C4-2B (cell line): ENCODE measurements around the gene INHBB.
A peak's percentile ranks its signal among the peaks of the same experiment; 100 is the strongest.

Experiments used
- H3K27ac ChIP-seq: fragments of 450-650 bp; 2 replicates; pipeline ENCODE4 v1.5.1; 2017
- ZFX ChIP-seq: fragments of 450-650 bp; IDR thresholded peaks from 2 replicates; pipeline ENCODE4 v1.6.1; 2017
- TF ChIP-seq, protein P1 (sequence below): fragments of 450-650 bp; conservative IDR thresholded peaks from 2 replicates; pipeline ENCODE4 v1.5.1; 2017; ENCODE audit warnings: mild to moderate bottlenecking

The INHBB gene

DNA sequence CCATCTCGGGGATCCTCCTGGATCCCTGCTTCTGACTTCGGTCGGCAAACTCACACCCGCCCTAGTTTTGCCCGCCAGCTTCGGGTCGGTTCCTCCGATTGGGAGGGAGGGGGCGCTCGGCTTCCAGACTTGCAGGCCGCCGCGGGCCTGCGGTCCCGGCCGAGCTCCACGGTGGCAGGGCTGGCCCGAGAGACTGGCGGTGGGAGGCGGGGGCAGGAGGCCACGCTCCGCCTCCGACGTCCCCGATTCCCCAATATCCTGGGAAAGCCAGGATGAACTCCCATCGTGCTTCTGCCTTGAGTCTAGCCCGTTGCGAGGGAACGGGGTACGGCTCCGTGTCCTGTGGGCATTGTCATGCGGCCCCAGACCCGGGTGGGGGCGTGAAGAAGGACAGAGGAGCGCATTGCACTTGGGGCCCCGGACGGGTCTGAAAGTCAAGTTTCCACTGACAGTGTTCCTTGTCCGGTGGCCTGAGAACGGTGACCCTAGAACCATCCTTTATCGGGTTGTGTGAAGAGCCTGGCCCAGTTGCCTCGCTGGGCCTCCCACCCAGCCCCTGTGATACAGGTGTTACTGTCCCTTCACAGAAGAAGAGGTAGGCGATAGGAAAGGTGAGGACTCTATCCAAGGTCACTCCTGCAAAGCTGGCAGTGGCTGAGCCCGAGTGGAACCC, 2.4 kb upstream of the INHBB start:
- no peak overlapping the region for H3K27ac ChIP-seq

DNA sequence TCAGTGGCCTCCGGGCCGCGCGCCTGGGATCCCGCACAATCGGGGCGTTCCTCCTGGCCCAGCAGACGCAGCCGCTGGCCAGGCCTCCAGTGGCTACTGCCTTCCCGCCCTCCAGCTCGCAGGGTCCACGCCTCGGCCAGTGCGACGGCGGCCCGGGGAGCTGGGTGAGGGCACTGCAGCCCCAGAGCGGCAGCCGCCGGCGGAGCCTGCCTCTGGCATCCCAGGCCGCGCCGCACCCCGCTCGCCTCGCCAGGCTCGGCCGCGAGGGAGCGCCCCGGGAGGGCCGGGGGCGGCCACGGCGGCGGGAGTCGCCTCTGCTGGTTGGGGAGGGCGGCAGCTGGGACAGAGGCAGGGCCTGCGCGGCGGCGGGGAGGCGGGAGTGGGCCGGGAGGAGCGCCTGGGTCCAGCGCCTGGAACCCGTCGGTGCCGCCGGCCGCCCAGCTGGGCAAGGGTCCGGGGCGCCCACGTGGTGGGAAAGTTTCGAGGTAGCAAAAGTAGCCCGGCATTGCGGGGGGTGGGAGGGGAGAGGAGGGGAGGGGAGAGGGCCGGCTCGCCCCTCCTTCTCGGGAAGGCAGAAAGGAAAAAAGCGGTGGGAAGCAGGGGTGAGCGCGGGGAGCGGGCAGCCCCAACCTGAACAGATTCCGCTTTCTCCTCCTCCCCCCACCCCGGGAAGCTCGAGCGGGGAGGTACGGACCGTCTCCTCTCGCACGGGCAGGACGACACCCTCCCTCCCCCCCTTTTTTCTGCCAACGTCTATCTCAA, 1.5 kb upstream of the INHBB start:
- H3K27ac ChIP-seq, result peak overlapping the region; percentile 78
- TF ChIP-seq ZFX, result no peak
- TF ChIP-seq, protein P1, sequence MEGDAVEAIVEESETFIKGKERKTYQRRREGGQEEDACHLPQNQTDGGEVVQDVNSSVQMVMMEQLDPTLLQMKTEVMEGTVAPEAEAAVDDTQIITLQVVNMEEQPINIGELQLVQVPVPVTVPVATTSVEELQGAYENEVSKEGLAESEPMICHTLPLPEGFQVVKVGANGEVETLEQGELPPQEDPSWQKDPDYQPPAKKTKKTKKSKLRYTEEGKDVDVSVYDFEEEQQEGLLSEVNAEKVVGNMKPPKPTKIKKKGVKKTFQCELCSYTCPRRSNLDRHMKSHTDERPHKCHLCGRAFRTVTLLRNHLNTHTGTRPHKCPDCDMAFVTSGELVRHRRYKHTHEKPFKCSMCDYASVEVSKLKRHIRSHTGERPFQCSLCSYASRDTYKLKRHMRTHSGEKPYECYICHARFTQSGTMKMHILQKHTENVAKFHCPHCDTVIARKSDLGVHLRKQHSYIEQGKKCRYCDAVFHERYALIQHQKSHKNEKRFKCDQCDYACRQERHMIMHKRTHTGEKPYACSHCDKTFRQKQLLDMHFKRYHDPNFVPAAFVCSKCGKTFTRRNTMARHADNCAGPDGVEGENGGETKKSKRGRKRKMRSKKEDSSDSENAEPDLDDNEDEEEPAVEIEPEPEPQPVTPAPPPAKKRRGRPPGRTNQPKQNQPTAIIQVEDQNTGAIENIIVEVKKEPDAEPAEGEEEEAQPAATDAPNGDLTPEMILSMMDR, result no peak

More for the DNA sequence above, 2.4 kb upstream of the INHBB start:
- TF ChIP-seq ZFX, result no peak
- TF ChIP-seq, protein P1, result peak; percentile 86

DNA sequence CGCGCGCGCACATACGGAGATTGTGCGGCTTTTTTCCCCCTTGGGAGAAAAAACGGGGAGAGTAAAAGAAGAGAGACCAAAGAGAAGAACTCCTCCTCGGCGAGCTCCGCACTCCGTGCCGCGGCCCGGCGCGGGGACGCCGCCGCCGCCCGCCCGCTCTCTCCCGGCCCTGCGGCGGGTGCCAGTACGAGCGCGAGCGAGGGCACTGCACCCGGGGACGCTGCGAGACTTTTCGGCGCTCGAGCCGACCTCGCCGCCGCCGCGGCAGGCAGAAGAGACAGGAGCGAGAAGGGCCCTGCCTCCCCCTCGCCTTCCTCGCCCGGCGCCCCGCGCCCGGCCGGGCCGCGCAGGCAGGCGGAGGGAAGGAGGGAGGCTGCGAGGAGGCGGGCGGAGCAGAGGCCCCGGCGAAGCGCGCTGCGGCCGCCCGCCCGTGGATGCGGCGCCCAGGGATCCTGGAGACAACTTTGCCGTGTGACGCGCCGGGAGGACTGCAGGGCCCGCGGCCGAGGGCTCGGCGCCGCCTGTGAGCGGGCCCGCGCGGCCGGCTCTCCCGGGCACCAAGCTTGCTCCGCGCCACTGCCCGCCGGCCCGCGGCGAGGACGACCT, 857 bp upstream of the INHBB start:
- TF ChIP-seq, protein P1, result no peak
- TF ChIP-seq ZFX, result peak; percentile 83
- peak overlapping the region; percentile 78 for H3K27ac ChIP-seq

DNA sequence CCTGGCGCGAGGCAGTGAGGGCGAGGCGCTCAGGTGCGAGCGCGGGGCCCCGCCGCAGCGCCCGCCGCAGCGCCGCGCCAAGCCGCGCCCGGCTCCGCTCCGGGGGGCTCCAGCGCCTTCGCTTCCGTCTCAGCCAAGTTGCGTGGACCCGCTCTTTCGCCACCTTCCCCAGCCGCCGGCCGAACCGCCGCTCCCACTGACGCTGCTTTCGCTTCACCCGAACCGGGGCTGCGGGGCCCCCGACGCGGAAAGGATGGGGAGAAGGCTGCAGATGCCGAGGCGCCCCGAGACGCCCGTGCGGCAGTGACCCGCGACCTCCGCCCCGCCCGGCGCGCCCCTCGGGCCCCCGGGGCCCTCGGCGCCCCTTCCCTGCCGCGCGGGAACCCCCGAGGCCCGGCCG, 328 bp upstream of the INHBB start:
- peak overlapping the region; percentile 78 for H3K27ac ChIP-seq
- peak; percentile 4 for TF ChIP-seq ZFX
- TF ChIP-seq, protein P1, result no peak

DNA sequence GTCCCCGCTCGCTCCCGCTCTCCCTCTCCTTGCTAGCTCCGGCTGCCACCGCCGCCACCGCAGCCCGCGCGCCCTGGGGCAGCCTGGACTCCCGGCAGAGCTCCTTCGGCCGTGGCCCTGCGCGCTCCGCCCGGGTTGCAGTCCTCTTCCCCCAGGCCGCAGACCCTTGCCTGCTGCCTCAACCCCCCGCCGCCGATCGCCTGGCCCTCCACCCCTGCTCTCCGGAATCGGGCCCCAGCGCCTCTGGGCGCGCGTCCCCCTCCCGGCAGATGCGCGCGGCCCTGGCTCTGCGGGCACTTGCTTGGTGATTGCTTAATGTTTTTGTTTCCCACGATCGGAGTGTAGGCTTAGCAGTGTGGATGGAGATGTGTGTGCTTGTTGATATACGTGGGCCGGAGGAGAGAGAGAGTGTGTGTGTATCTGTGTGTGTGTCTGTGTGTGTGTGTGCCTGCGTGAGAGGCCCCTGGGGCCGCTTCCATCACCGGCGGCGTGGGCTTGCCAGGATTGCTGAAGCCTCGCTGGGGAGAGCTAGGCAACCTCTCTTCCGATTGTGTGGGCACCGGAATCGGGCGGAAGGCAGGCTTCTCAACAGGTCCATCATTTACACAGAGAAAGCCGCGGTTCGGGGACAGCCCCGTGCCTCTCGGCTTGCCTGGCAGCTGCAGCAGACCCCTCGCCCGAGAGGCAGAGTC, 877 bp downstream of the INHBB start:
- TF ChIP-seq ZFX, result 0 out of 2 replicates have a peak, but pooled peaks have one; percentile 38
- TF ChIP-seq, protein P1, result no peak

DNA sequence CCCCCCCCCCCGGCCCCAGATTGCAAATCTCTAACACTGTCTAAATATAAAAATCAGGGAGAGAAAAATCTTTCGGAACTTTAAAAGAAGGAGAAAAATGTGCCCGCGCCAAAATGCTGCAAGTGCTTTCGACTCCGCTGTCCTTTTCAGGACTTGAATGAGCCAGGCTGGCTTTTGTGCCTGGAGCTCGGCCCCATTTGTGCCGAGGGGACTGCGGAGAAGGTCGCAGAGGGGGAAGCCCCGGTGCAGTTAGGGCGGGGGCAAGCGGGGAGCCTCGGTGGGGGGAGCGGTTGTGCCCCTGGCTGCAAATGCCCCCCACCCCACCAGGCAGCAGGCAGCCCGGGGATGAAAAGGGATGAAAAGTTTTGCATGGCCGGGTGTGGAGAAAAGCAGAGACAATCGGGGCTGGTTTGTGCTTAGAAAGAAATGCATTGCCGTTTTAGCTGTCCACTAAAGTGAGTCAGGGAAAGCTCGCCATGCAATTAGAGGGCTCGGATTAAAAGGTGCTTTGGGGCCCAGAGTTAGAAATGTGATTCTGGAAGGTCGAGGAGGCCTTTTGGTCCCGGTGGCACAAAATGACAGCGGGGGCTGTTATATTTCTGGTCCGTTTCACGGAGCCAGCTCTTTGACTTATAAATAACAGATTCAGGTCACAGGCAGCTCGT, 1.6 kb downstream of the INHBB start:
- TF ChIP-seq, protein P1, result no peak
- no peak for TF ChIP-seq ZFX
- peak overlapping the region; percentile 78 for H3K27ac ChIP-seq

More for the DNA sequence above, 877 bp downstream of the INHBB start:
- peak overlapping the region; percentile 78 for H3K27ac ChIP-seq
